Osteocyte (in vitro differentiated cells): ENCODE data around the gene TAX1BP1. TPM values are rescaled to one million over a fixed set of nuclear protein-coding genes. Genes with fewer than 3 reads are reported as not detected.

Experiments
- DNase-seq: peaks from one replicate; pipeline ENCODE4 v3.0.0; 2021; ENCODE audit warnings: mixed read lengths; ENCODE audit not compliant: unreplicated experiment; ENCODE audit errors: extremely low spot score
- H3K27ac Mint-ChIP-seq: one replicate; pipeline ENCODE4 v1.8.0; 2021; ENCODE audit warnings: mild to moderate bottlenecking, mixed read lengths; ENCODE audit not compliant: unreplicated experiment
- H3K27me3 Mint-ChIP-seq: one replicate; pipeline ENCODE4 v1.8.0; 2021; ENCODE audit warnings: mixed read lengths; ENCODE audit not compliant: unreplicated experiment
- H3K36me3 Mint-ChIP-seq: one replicate; pipeline ENCODE4 v1.8.0; 2021; ENCODE audit warnings: mixed read lengths; ENCODE audit not compliant: unreplicated experiment
- H3K4me1 Mint-ChIP-seq: one replicate; pipeline ENCODE4 v1.8.0; 2021; ENCODE audit warnings: mixed read lengths; ENCODE audit not compliant: unreplicated experiment
- H3K4me3 Mint-ChIP-seq: one replicate; pipeline ENCODE4 v1.8.0; 2021; ENCODE audit warnings: mild to moderate bottlenecking, moderate library complexity, mixed read lengths; ENCODE audit not compliant: unreplicated experiment
- H3K9me3 Mint-ChIP-seq: one replicate; pipeline ENCODE4 v1.8.0; 2021; ENCODE audit warnings: mixed read lengths; ENCODE audit not compliant: unreplicated experiment
- total RNA-seq: library from RNA; stranded (reverse); gene quantifications from 2 replicates; pipeline ENCODE4 v1.2.1, GENCODE V29; 2021
- TF ChIP-seq, protein P1 (sequence below): fragments of 200-600 bp; sonication (generic); IDR thresholded peaks from 2 replicates; pipeline ENCODE4 v1.5.0; 2021; ENCODE audit warnings: antibody characterized with exemption, mild to moderate bottlenecking, moderate library complexity

The TAX1BP1 gene
- total RNA-seq, 1 donor from 2014 or later = 95.5 TPM

DNA sequence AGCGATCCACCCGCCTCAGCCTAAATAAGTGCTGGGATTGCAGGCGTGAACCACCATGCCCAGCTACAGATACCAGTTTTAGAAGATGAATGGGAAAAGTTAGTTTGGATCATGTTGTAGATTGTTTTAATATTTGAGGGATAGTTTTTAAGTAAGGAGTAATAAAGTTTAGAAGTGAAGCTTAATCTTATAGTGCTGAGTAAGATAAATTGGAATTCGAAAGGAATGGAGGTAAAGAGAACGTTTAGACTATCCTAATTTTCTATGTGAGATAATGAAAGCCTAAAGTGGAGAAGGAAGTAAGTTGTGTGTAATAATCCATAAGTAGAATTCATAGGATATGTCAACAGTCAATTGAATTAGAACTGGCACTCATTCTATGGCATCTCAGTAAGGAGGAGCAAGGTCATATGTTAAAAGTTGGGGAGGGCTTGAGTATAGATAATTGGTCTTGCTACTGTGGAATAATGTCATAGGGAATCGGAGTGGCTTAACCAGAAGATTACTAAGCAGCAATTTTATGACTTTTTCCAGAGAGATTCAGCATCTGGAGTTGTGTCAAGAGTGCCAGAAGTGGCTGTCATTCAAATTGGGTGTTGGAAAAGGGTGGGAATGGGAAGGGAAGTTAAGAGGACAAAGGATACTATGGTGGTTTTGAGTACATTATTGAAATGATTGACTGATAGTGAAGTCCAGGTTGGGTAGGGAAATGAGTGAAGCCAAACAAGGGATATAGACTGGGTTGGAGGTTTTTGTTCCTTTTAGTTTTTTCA, 12.1 kb downstream of the TAX1BP1 start:
- Mint-ChIP-seq H3K9me3 (no peaks in the 10 kb centered on the region), H3K36me3 (peaks cover 57% of the 10 kb centered on the region), H3K4me3 (no peak overlapping the region), H3K27me3 (no peaks in the 10 kb centered on the region), H3K4me1 (peaks cover 18% of the 10 kb centered on the region), H3K27ac (no peak overlapping the region)
- TF ChIP-seq, protein P1, sequence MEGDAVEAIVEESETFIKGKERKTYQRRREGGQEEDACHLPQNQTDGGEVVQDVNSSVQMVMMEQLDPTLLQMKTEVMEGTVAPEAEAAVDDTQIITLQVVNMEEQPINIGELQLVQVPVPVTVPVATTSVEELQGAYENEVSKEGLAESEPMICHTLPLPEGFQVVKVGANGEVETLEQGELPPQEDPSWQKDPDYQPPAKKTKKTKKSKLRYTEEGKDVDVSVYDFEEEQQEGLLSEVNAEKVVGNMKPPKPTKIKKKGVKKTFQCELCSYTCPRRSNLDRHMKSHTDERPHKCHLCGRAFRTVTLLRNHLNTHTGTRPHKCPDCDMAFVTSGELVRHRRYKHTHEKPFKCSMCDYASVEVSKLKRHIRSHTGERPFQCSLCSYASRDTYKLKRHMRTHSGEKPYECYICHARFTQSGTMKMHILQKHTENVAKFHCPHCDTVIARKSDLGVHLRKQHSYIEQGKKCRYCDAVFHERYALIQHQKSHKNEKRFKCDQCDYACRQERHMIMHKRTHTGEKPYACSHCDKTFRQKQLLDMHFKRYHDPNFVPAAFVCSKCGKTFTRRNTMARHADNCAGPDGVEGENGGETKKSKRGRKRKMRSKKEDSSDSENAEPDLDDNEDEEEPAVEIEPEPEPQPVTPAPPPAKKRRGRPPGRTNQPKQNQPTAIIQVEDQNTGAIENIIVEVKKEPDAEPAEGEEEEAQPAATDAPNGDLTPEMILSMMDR = no peak
- DNase-seq = no peak

DNA sequence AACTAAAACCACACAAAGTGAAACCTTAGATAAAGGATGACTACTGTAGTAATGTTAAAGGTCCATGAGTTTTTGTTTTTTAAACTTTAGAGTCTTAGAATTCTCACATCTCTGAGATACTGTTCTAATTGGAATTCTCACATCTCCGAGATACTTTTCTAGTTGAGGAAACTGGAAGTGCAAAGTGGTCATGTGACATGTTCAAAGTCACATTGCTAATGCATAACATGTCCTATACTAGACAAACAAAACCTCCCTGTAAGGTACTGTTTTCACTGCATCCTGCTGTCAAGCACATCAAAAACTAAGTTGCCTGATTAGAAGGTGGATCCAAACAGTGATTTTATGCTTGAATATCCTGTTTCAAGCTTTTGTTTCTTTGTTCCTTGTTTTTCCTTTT, 13.9 kb downstream of the TAX1BP1 start:
- DNase-seq = no peak
- H3K27me3 Mint-ChIP-seq = no peaks in the 10 kb centered on the region
- peaks cover 64% of the 10 kb centered on the region for H3K36me3 Mint-ChIP-seq
- no peak overlapping the region for H3K4me3 Mint-ChIP-seq
- no peaks in the 10 kb centered on the region for H3K9me3 Mint-ChIP-seq
- H3K4me1 Mint-ChIP-seq = peaks cover 14% of the 10 kb centered on the region
- H3K27ac Mint-ChIP-seq = no peak overlapping the region
- TF ChIP-seq, protein P1 = no peak

GRCh38 chr7:27756298-27756697, 16.3 kb downstream of the TAX1BP1 start:
- H3K4me3 Mint-ChIP-seq = no peak overlapping the region
- H3K4me1 Mint-ChIP-seq = peaks cover 17% of the 10 kb centered on the region
- peaks cover 47% of the 10 kb centered on the region for H3K36me3 Mint-ChIP-seq
- peaks cover under 1% of the 10 kb centered on the region for H3K9me3 Mint-ChIP-seq
- TF ChIP-seq, protein P1 = no peak
- no peak overlapping the region for H3K27ac Mint-ChIP-seq
- H3K27me3 Mint-ChIP-seq = no peaks in the 10 kb centered on the region
- DNase-seq = no peak

DNA sequence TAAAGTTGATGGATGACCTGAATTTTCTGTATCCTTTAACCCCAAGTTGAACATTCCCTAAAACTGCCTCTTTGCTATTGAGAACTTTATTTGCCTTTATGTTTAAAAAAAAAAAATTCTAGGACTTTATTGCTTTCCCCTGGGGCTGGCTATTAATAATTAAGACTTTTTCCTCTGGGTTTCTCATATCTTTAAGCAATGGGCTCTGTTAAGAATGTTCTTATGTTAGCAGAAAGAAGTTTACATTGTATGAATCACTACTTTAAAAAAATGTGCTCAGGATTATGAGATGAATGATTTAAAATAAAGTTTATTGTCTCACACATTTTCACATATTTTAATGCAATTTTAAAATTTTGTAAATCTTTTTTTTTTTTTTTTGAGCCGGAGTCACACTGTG, 19.5 kb downstream of the TAX1BP1 start:
- TF ChIP-seq, protein P1 = no peak
- no peak for DNase-seq
- H3K27me3 Mint-ChIP-seq = no peaks in the 10 kb centered on the region
- no peak overlapping the region for H3K27ac Mint-ChIP-seq
- peaks cover 39% of the 10 kb centered on the region for H3K36me3 Mint-ChIP-seq
- peaks cover 19% of the 10 kb centered on the region for H3K4me1 Mint-ChIP-seq
- H3K4me3 Mint-ChIP-seq = no peak overlapping the region
- peaks cover 7% of the 10 kb centered on the region for H3K9me3 Mint-ChIP-seq

DNA sequence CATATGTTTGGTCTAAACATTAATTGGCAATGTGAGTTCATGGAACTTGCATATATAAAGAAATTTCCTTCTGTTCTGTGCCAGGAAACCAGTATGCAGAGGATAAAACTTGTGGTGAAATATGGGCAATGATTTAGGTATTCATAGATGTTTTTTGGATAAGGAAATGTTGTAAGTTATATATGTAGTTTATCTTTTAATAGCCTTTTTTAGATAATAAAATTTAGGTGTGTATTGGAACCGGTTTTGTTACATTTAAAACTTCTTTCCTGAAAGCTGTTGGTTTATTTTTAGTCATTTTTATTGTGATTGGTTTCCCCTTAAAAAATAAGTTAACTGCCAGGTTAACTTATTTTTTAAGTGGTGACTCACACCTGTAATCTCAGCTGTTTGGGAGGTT, 22.1 kb downstream of the TAX1BP1 start:
- Mint-ChIP-seq H3K27me3 (no peaks in the 10 kb centered on the region), H3K9me3 (peaks cover 7% of the 10 kb centered on the region), H3K27ac (no peak overlapping the region), H3K4me1 (peaks cover 20% of the 10 kb centered on the region), H3K36me3 (peaks cover 31% of the 10 kb centered on the region), H3K4me3 (no peak overlapping the region)
- TF ChIP-seq, protein P1 = no peak
- no peak for DNase-seq
